Immature natural killer cell (primary cell): ENCODE measurements around the gene SNTG2. TPM values are rescaled to one million over a fixed set of nuclear protein-coding genes. Genes with fewer than 3 reads are reported as not detected.
A peak's percentile ranks its signal among the peaks of the same experiment; 100 is the strongest.
"Not testable (repeated sequence)": the region's sequence is repeated elsewhere in the genome, so short reads cannot be mapped to it uniquely, and the experiment has no call there.

ENCODE experiments used
- DNase-seq, 3 donors: peaks; one replicate each; pipeline ENCODE4 v3.0.0; 2022; ENCODE audit warnings: mixed read lengths in 1 of 3
- H3K27ac Mint-ChIP-seq, 6 donors: one replicate each; pipeline ENCODE4 v1.8.0; 2020; ENCODE audit warnings: mixed read lengths in 6 of 6, mild to moderate bottlenecking in 5 of 6, inconsistent platforms in 4 of 6, moderate library complexity in 3 of 6
- H3K27me3 Mint-ChIP-seq, 3 donors: one replicate each; pipeline ENCODE4 v1.8.0; 2020 to 2021; ENCODE audit warnings: low read depth in 3 of 3, mild to moderate bottlenecking in 3 of 3, mixed read lengths in 3 of 3, moderate library complexity in 3 of 3, inconsistent platforms in 1 of 3
- H3K36me3 Mint-ChIP-seq, 3 donors: one replicate each; pipeline ENCODE4 v1.8.0; 2020; ENCODE audit warnings: mixed read lengths in 3 of 3, inconsistent platforms in 2 of 3, mild to moderate bottlenecking in 2 of 3
- H3K4me1 Mint-ChIP-seq, 2 donors: one replicate each; pipeline ENCODE4 v1.8.0; 2020; ENCODE audit warnings: inconsistent platforms in 2 of 2, mild to moderate bottlenecking in 2 of 2, mixed read lengths in 2 of 2, moderate library complexity in 1 of 2
- H3K4me3 Mint-ChIP-seq, 5 donors: one replicate each; pipeline ENCODE4 v1.8.0; 2020; ENCODE audit warnings: mild to moderate bottlenecking in 5 of 5, mixed read lengths in 5 of 5, inconsistent platforms in 3 of 5, moderate library complexity in 3 of 5
- H3K9me3 Mint-ChIP-seq, 6 donors: one replicate each; pipeline ENCODE4 v1.8.0; 2020; ENCODE audit warnings: mild to moderate bottlenecking in 6 of 6, mixed read lengths in 6 of 6, inconsistent platforms in 4 of 6, moderate library complexity in 3 of 6
- polyA plus RNA-seq, 3 donors: library from polyadenylated mRNA; unstranded; fragments of 300-500 nt; fragmentation: Illumina TruSeq; gene quantifications; one replicate each; pipeline ENCODE4 v1.2.3, GENCODE V29; 2021

SNTG2 gene
- polyA plus RNA-seq, 3 donors from 2014 or later, result not detected

DNA sequence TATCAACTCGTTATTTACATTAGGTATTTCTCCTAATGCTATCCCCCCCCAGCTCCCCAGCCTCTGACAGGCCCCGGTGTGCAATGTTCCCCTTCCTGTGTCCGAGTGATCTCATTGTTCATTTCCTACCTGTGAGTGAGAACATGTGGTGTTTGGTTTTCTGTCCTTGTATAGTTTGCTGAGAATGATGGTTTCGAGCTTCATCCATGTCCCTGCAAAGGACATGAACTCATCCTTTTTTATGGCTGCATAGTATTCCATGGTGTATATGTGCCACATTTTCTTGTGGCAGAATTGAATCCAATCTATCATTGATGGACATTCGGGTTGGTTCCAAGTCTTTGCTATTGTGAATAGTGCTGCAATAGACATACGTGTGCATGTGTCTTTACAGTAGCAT lies 439.5 kb downstream of the SNTG2 start:
- H3K4me1 Mint-ChIP-seq, H3K9me3 Mint-ChIP-seq, DNase-seq, H3K36me3 Mint-ChIP-seq, H3K27ac Mint-ChIP-seq, H3K4me3 Mint-ChIP-seq: not testable (repeated sequence)
- peaks cover 4 to 18% (median 7%) of the 10 kb centered on the region in 3 donors for H3K27me3 Mint-ChIP-seq

DNA sequence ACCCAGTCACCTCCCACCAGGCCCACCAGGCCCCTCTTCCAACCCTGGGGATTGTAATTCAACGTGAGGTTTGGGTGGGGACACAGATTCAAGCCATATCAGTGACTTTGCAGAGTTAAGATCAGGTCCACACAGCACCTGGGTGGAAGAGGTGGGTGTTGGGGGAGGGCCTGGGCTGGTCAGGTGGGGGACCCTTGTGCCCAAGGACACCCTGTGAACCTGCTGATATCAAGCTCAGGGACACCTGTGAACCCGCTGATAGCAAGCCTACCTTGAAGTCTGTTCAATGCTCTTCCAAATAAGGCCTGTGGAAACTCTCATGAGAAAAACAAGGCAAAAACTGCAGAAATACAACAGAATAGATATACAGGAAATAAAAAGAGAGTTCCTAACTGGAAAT lies 442.7 kb downstream of the SNTG2 start:
- peaks cover 0 to 15% (median 4%) of the 10 kb centered on the region in 3 donors for H3K27me3 Mint-ChIP-seq
- no peaks in the 10 kb centered on the region for H3K4me1 Mint-ChIP-seq
- peaks cover 0 to 4% (median 0%) of the 10 kb centered on the region in 6 donors for H3K9me3 Mint-ChIP-seq
- H3K4me3 Mint-ChIP-seq, result no peak overlapping the region
- no peak for DNase-seq
- no peak overlapping the region for H3K27ac Mint-ChIP-seq
- H3K36me3 Mint-ChIP-seq, result no peaks in the 10 kb centered on the region

DNA sequence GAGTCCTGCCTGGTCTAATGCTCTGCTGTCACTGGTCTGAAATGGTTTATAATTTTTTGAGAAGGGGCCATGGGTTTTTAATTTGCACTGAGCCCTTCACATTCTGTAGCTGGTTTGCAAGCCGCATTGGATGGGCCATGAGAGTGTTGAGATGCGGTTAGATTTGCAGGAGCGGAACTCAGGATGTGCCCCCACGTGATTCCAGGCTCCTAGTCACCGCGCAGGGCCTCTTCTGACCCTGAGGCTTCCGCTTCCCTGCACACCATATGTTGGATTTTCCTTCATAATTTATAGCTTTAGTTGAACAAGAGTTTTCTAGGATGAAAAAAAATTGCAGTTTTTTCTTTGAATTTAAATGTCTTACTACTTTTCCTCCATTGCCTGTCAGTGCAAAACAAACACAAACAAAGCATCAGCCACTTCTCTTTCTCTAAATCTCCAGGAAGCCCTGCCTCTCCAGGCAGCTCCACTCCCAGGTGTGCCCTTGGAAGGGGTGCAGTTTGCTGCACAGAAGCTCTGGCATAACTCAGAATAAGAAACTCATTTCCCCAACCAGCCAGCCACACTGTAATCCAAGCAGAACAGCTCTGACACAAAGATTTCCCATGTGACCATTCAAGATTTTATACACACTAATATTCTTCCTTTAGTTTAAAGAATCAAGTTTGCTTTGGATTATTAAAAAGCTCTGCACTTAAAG lies 444.2 kb downstream of the SNTG2 start:
- no peak overlapping the region for H3K4me3 Mint-ChIP-seq
- H3K36me3 Mint-ChIP-seq, result no peaks in the 10 kb centered on the region
- H3K27ac Mint-ChIP-seq, result no peak overlapping the region
- DNase-seq, result no peak
- peaks cover 0 to 4% (median 0%) of the 10 kb centered on the region in 6 donors for H3K9me3 Mint-ChIP-seq
- peaks cover 2 to 15% (median 6%) of the 10 kb centered on the region in 3 donors for H3K27me3 Mint-ChIP-seq
- no peaks in the 10 kb centered on the region for H3K4me1 Mint-ChIP-seq

GRCh38 chr2:1397350-1397749 lies 446.7 kb downstream of the SNTG2 start:
- Mint-ChIP-seq H3K4me1 (no peaks in the 10 kb centered on the region), H3K36me3 (no peaks in the 10 kb centered on the region), H3K9me3 (no peaks in the 10 kb centered on the region), H3K27me3 (peaks cover 2 to 9% (median 3%) of the 10 kb centered on the region in 3 donors), H3K27ac (no peak overlapping the region), H3K4me3 (no peak overlapping the region)
- no peak for DNase-seq

DNA sequence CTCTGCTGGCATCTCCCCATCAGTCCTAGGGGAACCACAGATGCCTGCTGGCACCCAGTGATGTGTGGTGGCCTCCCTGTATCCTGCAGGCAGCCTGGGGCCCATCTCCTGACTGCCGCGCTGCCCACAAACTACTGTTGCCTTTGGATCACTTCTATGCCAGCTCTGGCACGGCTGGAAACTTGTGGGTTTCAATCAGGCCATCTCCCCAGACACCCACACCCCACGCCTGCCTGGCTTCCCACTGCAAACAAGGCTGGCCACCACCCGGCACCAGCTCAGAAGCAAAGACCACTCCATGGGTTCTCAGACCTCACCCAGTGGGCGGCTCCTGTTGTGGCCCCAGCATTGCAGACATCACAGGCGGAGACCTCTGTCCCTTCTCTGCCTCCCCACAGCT lies 447.5 kb downstream of the SNTG2 start:
- no peak for DNase-seq
- H3K27me3 Mint-ChIP-seq, result peaks cover 0 to 10% (median 3%) of the 10 kb centered on the region in 3 donors
- no peak overlapping the region for H3K4me3 Mint-ChIP-seq
- no peaks in the 10 kb centered on the region for H3K4me1 Mint-ChIP-seq
- H3K27ac Mint-ChIP-seq, result no peak overlapping the region
- H3K36me3 Mint-ChIP-seq, result no peaks in the 10 kb centered on the region
- H3K9me3 Mint-ChIP-seq, result no peaks in the 10 kb centered on the region

- no peak for DNase-seq
- Mint-ChIP-seq H3K4me3 (no peak overlapping the region), H3K4me1 (no peaks in the 10 kb centered on the region), H3K36me3 (no peaks in the 10 kb centered on the region), H3K27ac (no peak overlapping the region), H3K9me3 (peaks cover 0 to 1% (median 0%) of the 10 kb centered on the region in 6 donors), H3K27me3 (peaks cover 0 to 10% (median 5%) of the 10 kb centered on the region in 3 donors)
Observed at GRCh38 chr2:1400943-1401735, 450.5 kb downstream of the SNTG2 start.

- H3K36me3 Mint-ChIP-seq, result no peaks in the 10 kb centered on the region
- H3K27ac Mint-ChIP-seq, result no peak overlapping the region
- peaks cover 0 to 1% (median 0%) of the 10 kb centered on the region in 6 donors for H3K9me3 Mint-ChIP-seq
- no peaks in the 10 kb centered on the region for H3K4me1 Mint-ChIP-seq
- no peak overlapping the region for H3K4me3 Mint-ChIP-seq
- H3K27me3 Mint-ChIP-seq, result peaks cover 0 to 10% (median 5%) of the 10 kb centered on the region in 3 donors
- no peak for DNase-seq
Observed at GRCh38 chr2:1402064-1402463, 451.4 kb downstream of the SNTG2 start.

- H3K4me1 Mint-ChIP-seq, result no peaks in the 10 kb centered on the region
Observed at GRCh38 chr2:1403565-1403964, 452.9 kb downstream of the SNTG2 start.

DNA sequence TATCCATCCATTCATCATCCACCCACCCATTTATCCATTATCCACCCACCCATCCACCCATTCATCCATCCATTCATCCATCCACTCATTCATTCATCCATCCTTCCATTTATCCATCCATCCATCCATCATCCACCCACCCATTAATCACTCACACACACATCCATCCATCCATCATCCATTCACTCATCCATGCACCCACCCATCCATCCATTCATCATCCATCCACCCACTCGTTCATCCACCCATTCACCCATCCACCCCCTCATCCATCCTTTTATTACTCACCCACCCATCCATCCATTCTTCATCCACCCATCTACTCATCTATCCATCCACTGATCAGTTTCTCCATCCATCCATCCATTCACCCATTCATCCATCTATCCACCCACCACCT lies 454.5 kb downstream of the SNTG2 start:
- Mint-ChIP-seq H3K36me3 (no peaks in the 10 kb centered on the region), H3K4me3 (no peak overlapping the region), H3K9me3 (peaks cover 0 to 1% (median 0%) of the 10 kb centered on the region in 6 donors), H3K4me1 (no peaks in the 10 kb centered on the region), H3K27ac (peak overlapping the region in 1 of 6 donors; percentile 1), H3K27me3 (peaks cover 0 to 6% (median 5%) of the 10 kb centered on the region in 3 donors)
- DNase-seq, result no peak

More at GRCh38 chr2:1403565-1403964, 452.9 kb downstream of the SNTG2 start:
- DNase-seq, result no peak
- peaks cover 0 to 1% (median 0%) of the 10 kb centered on the region in 6 donors for H3K9me3 Mint-ChIP-seq
- H3K27me3 Mint-ChIP-seq, result peaks cover 0 to 10% (median 5%) of the 10 kb centered on the region in 3 donors
- no peak overlapping the region for H3K4me3 Mint-ChIP-seq
- no peak overlapping the region for H3K27ac Mint-ChIP-seq
- no peaks in the 10 kb centered on the region for H3K36me3 Mint-ChIP-seq

- Mint-ChIP-seq H3K4me1 (no peaks in the 10 kb centered on the region), H3K36me3 (no peaks in the 10 kb centered on the region), H3K27me3 (peaks cover 0 to 9% (median 5%) of the 10 kb centered on the region in 3 donors), H3K27ac (no peak overlapping the region), H3K4me3 (no peak overlapping the region), H3K9me3 (peaks cover 0 to 1% (median 0%) of the 10 kb centered on the region in 6 donors)
- DNase-seq, result no peak
Observed at GRCh38 chr2:1405967-1406366, 455.3 kb downstream of the SNTG2 start.

- no peak overlapping the region for H3K27ac Mint-ChIP-seq
Observed at GRCh38 chr2:1406434-1406833, 455.8 kb downstream of the SNTG2 start.

DNA sequence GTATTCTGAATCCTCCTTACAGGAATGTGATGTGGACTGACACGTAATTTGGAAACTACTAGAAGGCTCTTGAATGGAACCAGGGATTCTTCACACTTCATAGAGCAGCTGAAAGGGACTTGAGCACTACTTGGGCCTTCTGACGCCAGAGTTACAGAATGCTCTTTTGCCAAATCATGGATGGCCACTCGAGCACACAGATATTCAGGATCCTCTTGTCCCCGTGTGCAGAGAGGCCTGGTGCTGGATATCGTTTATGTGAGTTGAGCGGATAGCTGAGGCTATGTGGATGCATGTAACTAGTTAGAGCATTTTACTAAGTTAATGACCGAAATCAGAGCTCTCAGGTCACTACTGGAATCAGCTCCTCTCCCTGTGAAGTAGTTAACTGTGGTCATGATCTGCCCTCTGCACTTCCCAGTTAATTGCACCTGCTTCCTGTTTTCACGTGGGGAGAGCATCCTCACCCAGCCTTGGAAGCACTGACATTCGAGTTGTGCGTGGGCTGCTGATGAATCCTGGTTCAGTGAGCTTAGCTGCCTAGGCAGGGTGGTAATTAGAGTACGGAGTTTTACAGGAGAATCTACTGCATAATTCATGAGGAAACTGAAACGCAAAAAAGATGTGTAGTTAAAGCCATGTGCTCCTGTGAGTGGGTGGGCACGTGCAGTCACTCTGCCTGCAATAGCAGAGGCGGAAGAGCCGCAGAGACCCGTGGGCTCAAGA lies 457.5 kb downstream of the SNTG2 start:
- no peaks in the 10 kb centered on the region for H3K36me3 Mint-ChIP-seq
- H3K27me3 Mint-ChIP-seq, result peaks cover 1 to 5% (median 5%) of the 10 kb centered on the region in 3 donors
- H3K4me3 Mint-ChIP-seq, result no peak overlapping the region
- H3K4me1 Mint-ChIP-seq, result no peaks in the 10 kb centered on the region
- no peak for DNase-seq
- H3K27ac Mint-ChIP-seq, result no peak overlapping the region
- H3K9me3 Mint-ChIP-seq, result peaks cover 0 to 1% (median 0%) of the 10 kb centered on the region in 6 donors

More at GRCh38 chr2:1406434-1406833, 455.8 kb downstream of the SNTG2 start:
- no peak overlapping the region for H3K4me3 Mint-ChIP-seq
- H3K27me3 Mint-ChIP-seq, result peaks cover 0 to 9% (median 5%) of the 10 kb centered on the region in 3 donors
- no peaks in the 10 kb centered on the region for H3K36me3 Mint-ChIP-seq
- no peaks in the 10 kb centered on the region for H3K4me1 Mint-ChIP-seq
- DNase-seq, result no peak
- H3K9me3 Mint-ChIP-seq, result peaks cover 0 to 1% (median 0%) of the 10 kb centered on the region in 6 donors

GRCh38 chr2:1413156-1413710 lies 462.6 kb downstream of the SNTG2 start, which contains the start of gene TPO:
Gene TPO (plus strand): TSS chr2:1413463. CDS start chr2:1414409, 946 bp downstream.
- no peak within 1 kb of the TSS for H3K4me3 Mint-ChIP-seq
- H3K27me3 Mint-ChIP-seq, result peaks cover 0 to 6% (median 2%) of the 10 kb centered on the region in 3 donors
- no peaks in the 10 kb centered on the region for H3K4me1 Mint-ChIP-seq
- H3K36me3 Mint-ChIP-seq, result no peaks in the 10 kb centered on the region
- H3K27ac Mint-ChIP-seq, result no peak within 1 kb of the TSS
- H3K9me3 Mint-ChIP-seq, result peaks cover 0 to 2% (median 0%) of the 10 kb centered on the region in 6 donors
- no peak for DNase-seq
